Endothelial cell of umbilical vein (primary cell): ENCODE results near the gene SNX19. TPM values are rescaled to one million over a fixed set of nuclear protein-coding genes. Genes with fewer than 3 reads are reported as not detected.

Experiments used
- BruUV-seq: library from RNA; stranded (reverse); fragments of 400-500 nt; replicated peaks from 2 replicates; lab custom pipeline; 2021; lab: Mats Ljungman, UMichigan
- CTCF ChIA-PET: fragments of 300-600, 350-600 bp; sonication (Branson Sonifier 250); formaldehyde crosslinking; loops from one replicate; lab custom pipeline; 2021; ENCODE audit warnings: antibody characterized with exemption, inconsistent platforms; lab: Charles Lee
- POLR2A ChIA-PET: fragments of 300-600, 350-600 bp; sonication (Branson Sonifier 250); formaldehyde crosslinking; loops from one replicate; lab custom pipeline; 2021; ENCODE audit warnings: antibody characterized with exemption, inconsistent platforms; lab: Charles Lee
- DNase-seq: peaks from one replicate; pipeline ENCODE4 v3.0.0-alpha.2; 2011; ENCODE audit warnings: low read depth, low spot score
- FAIRE-seq: peaks from 2 replicates; lab custom pipeline; 2011; peaks lifted over from hg19 to GRCh38; lab: Jason Lieb, UNC
- H2AFZ ChIP-seq: 2 replicates; pipeline ENCODE4 v1.6.0; 2012; ENCODE audit warnings: low read depth, low read length, control low read depth, inconsistent platforms
- H3K27ac ChIP-seq: 2 replicates; pipeline ENCODE4 v1.5.1; 2011; ENCODE audit warnings: low read depth, mild to moderate bottlenecking, control low read depth, low read length, moderate library complexity; ENCODE audit not compliant: insufficient read depth
- H3K27me3 ChIP-seq, 2 experiments: 2 replicates each; pipeline versions ENCODE4 v1.6.0 to v1.6.1; 2011; ENCODE audit warnings: low read length in 2 of 2, mixed read lengths in 1 of 2; ENCODE audit not compliant: control insufficient read depth in 2 of 2, insufficient read depth in 2 of 2
- H3K36me3 ChIP-seq, 2 experiments: 2 replicates in 1 of 2; 3 replicates in 1 of 2; pipeline ENCODE4 v1.5.1; 2011; ENCODE audit warnings: low read length in 2 of 2, mild to moderate bottlenecking in 1 of 2, moderate library complexity in 1 of 2; ENCODE audit not compliant: control insufficient read depth in 2 of 2, insufficient read depth in 2 of 2; ENCODE audit errors: extremely low read depth in 1 of 2
- H3K4me1 ChIP-seq: 3 replicates; pipeline ENCODE4 v1.5.1; 2011; ENCODE audit warnings: mild to moderate bottlenecking, low read length; ENCODE audit not compliant: control insufficient read depth, insufficient read depth; ENCODE audit errors: extremely low read depth
- H3K4me2 ChIP-seq: 2 replicates; pipeline ENCODE4 v1.6.1; 2011; ENCODE audit warnings: low read length, control low read depth, mixed read lengths; ENCODE audit not compliant: insufficient read depth
- H3K4me3 ChIP-seq, 3 experiments: fragments of 200-600 bp in 1 of 3; sonication (generic), shearing (Covaris generic) in 1 of 3; replicated peaks in 1 of 3; 2 replicates each; pipeline ENCODE4 v1.5.1; 2011 to 2016; ENCODE audit warnings: control low read depth in 3 of 3, low read length in 3 of 3, mild to moderate bottlenecking in 2 of 3, inconsistent platforms in 1 of 3, low read depth in 1 of 3, moderate library complexity in 1 of 3; ENCODE audit not compliant: insufficient read depth in 1 of 3
- H3K79me2 ChIP-seq: 2 replicates; pipeline ENCODE4 v1.6.0; 2012; ENCODE audit warnings: low read length, inconsistent platforms; ENCODE audit not compliant: control insufficient read depth, insufficient read depth
- H3K9ac ChIP-seq: replicated peaks from 2 replicates; pipeline ENCODE3; 2011; ENCODE audit warnings: low read length, control low read depth; ENCODE audit not compliant: insufficient read depth; ENCODE audit errors: extremely low read depth
- H3K9me1 ChIP-seq: replicated peaks from 3 replicates; pipeline ENCODE4 v1.6.0; 2011; ENCODE audit warnings: mild to moderate bottlenecking, low read length; ENCODE audit not compliant: control insufficient read depth, insufficient read depth; ENCODE audit errors: extremely low read depth
- H3K9me3 ChIP-seq: replicated peaks from 2 replicates; pipeline ENCODE4 v1.5.1; 2012; ENCODE audit warnings: low read length, inconsistent platforms; ENCODE audit not compliant: control insufficient read depth, insufficient read depth
- H4K20me1 ChIP-seq: replicated peaks from 2 replicates; pipeline ENCODE3; 2011; ENCODE audit warnings: mild to moderate bottlenecking, low read length; ENCODE audit not compliant: control insufficient read depth, insufficient read depth; ENCODE audit errors: extremely low read depth
- CTCF ChIP-seq, 2 donors: IDR thresholded peaks; 1 replicate in 1 of 2; 2 replicates in 1 of 2; pipeline ENCODE4 v1.5.1; 2011; ENCODE audit warnings: low read length in 2 of 2, mild to moderate bottlenecking in 2 of 2, moderate library complexity in 2 of 2, control low read depth in 1 of 2, inconsistent platforms in 1 of 2, low read depth in 1 of 2; ENCODE audit not compliant: insufficient read depth in 1 of 2; ENCODE audit errors: extremely low read depth in 1 of 2
- EZH2 ChIP-seq: IDR thresholded peaks from 2 replicates; pipeline ENCODE4 v1.6.1; 2012; ENCODE audit warnings: borderline replicate concordance, low read depth, mild to moderate bottlenecking, moderate library complexity, low read length, inconsistent platforms; ENCODE audit not compliant: severe bottlenecking
- FOS ChIP-seq: IDR thresholded peaks from 2 replicates; pipeline ENCODE4 v1.6.1; 2011; ENCODE audit warnings: mild to moderate bottlenecking, low read length, moderate library complexity, borderline replicate concordance; ENCODE audit not compliant: insufficient read depth
- GATA2 ChIP-seq: IDR thresholded peaks from 2 replicates; pipeline ENCODE4 v1.7.0; 2011; ENCODE audit warnings: low read depth, mild to moderate bottlenecking, moderate library complexity, mixed read lengths, low read length; ENCODE audit not compliant: insufficient read length, insufficient read depth
- JUN ChIP-seq: IDR thresholded peaks from 2 replicates; pipeline ENCODE4 v1.6.1; 2011; ENCODE audit warnings: borderline replicate concordance, low read depth; ENCODE audit not compliant: insufficient read length, insufficient read depth
- MAX ChIP-seq: IDR thresholded peaks from 2 replicates; pipeline ENCODE4 v1.6.1; 2011; ENCODE audit not compliant: insufficient read depth, insufficient read length
- MYC ChIP-seq: IDR thresholded peaks from one replicate; pipeline ENCODE4 v1.6.1; 2011; ENCODE audit warnings: mild to moderate bottlenecking, low read depth, low read length
- POLR2A ChIP-seq: IDR thresholded peaks from 2 replicates; pipeline ENCODE4 v1.6.1; 2012; ENCODE audit warnings: low read depth, mild to moderate bottlenecking, control low read depth, low read length
- POLR2AphosphoS5 ChIP-seq: IDR thresholded peaks from 2 replicates; pipeline ENCODE4 v1.6.1; 2012; ENCODE audit warnings: low read depth, mild to moderate bottlenecking, control low read depth, low read length, moderate library complexity; ENCODE audit not compliant: insufficient read depth
- dilution Hi-C: fragments of 300-500 bp; cut with MboI; formaldehyde crosslinking; loops from one replicate; pipeline ENCODE4 v1.15.0; 2019; ENCODE audit warnings: low sequenced_read_pairs; ENCODE audit not compliant: extremely low pct_ligation_motif_present
- intact Hi-C: fragments of 100-400 bp; cut with micrococcal nuclease; formaldehyde crosslinking; loops from one replicate; pipeline ENCODE4 v1.10.0; 2022
- polyA plus RNA-seq, 4 experiments: library from polyadenylated mRNA; depleted of rRNA in 3 of 4; stranded (reverse) in 3 of 4; unstranded in 1 of 4; fragments of >200 nt; gene quantifications; 2 replicates each; pipeline versions ENCODE4 v1.2.1 to v1.2.3, GENCODE V29; 2011 to 2012; ENCODE audit warnings: missing spikeins in 1 of 4
- total RNA-seq: library from RNA; stranded (reverse); gene quantifications from 2 replicates; pipeline ENCODE4 v1.2.3, GENCODE V29; 2021

The SNX19 gene
- total and polyA plus RNA-seq, 2 donors (not counting 3 experiments of a cell fraction or from before 2014, with no cell fraction given) = 37.4 to 49.8 TPM

- H3K4me2 ChIP-seq = no peak overlapping the region
- H3K36me3 ChIP-seq = no peaks in the 10 kb centered on the region
- no peaks in the 10 kb centered on the region for H3K27me3 ChIP-seq
- H3K27ac ChIP-seq = no peak overlapping the region
- no peak overlapping the region for H3K9ac ChIP-seq
- H2AFZ ChIP-seq = no peak overlapping the region
- POLR2A ChIA-PET = no interaction called here
- dilution Hi-C loops (no loop called here), intact Hi-C loops (no loop called here)
- no peaks in the 10 kb centered on the region for H3K9me3 ChIP-seq
- H4K20me1 ChIP-seq = no peaks in the 10 kb centered on the region
- H3K9me1 ChIP-seq = no peaks in the 10 kb centered on the region
- no peaks in the 10 kb centered on the region for H3K4me1 ChIP-seq
- DNase-seq (no peak), FAIRE-seq (no peak)
- H3K79me2 ChIP-seq = no peaks in the 10 kb centered on the region
- CTCF ChIA-PET = no interaction called here
- TF ChIP-seq MYC (no peak), FOS (no peak), CTCF (IDR thresholded peaks at IDR 0.05; ENCODE audit: extremely low read depth in 1 of 2, insufficient read depth in 1 of 2, low read depth in 1 of 2, low read length in 2 of 2) (no peak), JUN (no peak), EZH2 (no peak), POLR2AphosphoS5 (no peak), GATA2 (no peak), MAX (no peak), POLR2A (no peak)
- H3K4me3 ChIP-seq = no peak overlapping the region
- no TSS peak for BruUV-seq
These were observed 31.2 kb upstream of the SNX19 start for GRCh38 chr11:130947481-130947880.
